Ishikawa (cell line): Measurements from ENCODE around the gene GABPB2.

Experiments used
- CEBPB ChIP-seq: IDR thresholded peaks from 2 replicates; pipeline ENCODE4 v1.6.1; 2012
- CREB1 ChIP-seq: IDR thresholded peaks from 2 replicates; pipeline ENCODE4 v1.6.1; 2012; ENCODE audit warnings: low read depth
- EGR1 ChIP-seq: IDR thresholded peaks from 2 replicates; pipeline ENCODE4 v1.6.1; 2012
- EP300 ChIP-seq: IDR thresholded peaks from 2 replicates; pipeline ENCODE4 v1.6.1; 2012; ENCODE audit warnings: borderline replicate concordance
- FOXM1 ChIP-seq: IDR thresholded peaks from 2 replicates; pipeline ENCODE4 v1.6.1; 2012; ENCODE audit warnings: low read depth, borderline replicate concordance
- MAX ChIP-seq: IDR thresholded peaks from 2 replicates; pipeline ENCODE4 v1.6.1; 2012
- NFIC ChIP-seq: IDR thresholded peaks from 2 replicates; pipeline ENCODE4 v1.6.1; 2012
- RAD21 ChIP-seq: IDR thresholded peaks from 2 replicates; pipeline ENCODE4 v1.6.1; 2012; ENCODE audit warnings: low read depth
- REST ChIP-seq: IDR thresholded peaks from 2 replicates; pipeline ENCODE4 v1.6.1; 2012; ENCODE audit warnings: low read depth, mild to moderate bottlenecking
- TAF1 ChIP-seq: IDR thresholded peaks from 2 replicates; pipeline ENCODE4 v1.6.1; 2012; ENCODE audit warnings: low read depth, mild to moderate bottlenecking
- TCF12 ChIP-seq: IDR thresholded peaks from 2 replicates; pipeline ENCODE4 v1.6.1; 2012; ENCODE audit warnings: low read depth
- TEAD4 ChIP-seq: IDR thresholded peaks from 2 replicates; pipeline ENCODE4 v1.6.1; 2012
- YY1 ChIP-seq: IDR thresholded peaks from 2 replicates; pipeline ENCODE4 v1.6.1; 2012; ENCODE audit warnings: low read depth
- ZBTB7A ChIP-seq: IDR thresholded peaks from 2 replicates; pipeline ENCODE4 v1.6.1; 2012; ENCODE audit warnings: low read depth
- TF ChIP-seq, protein P1 (sequence below): IDR thresholded peaks from 2 replicates; pipeline ENCODE4 v1.6.1; 2012

GABPB2 gene

GRCh38 chr1:151124763-151125403, 54.3 kb downstream of the GABPB2 start:
- TF ChIP-seq FOXM1 (no peak), REST (no peak)
- TF ChIP-seq, protein P1, sequence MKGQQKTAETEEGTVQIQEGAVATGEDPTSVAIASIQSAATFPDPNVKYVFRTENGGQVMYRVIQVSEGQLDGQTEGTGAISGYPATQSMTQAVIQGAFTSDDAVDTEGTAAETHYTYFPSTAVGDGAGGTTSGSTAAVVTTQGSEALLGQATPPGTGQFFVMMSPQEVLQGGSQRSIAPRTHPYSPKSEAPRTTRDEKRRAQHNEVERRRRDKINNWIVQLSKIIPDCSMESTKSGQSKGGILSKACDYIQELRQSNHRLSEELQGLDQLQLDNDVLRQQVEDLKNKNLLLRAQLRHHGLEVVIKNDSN, result no peak

- TF ChIP-seq TEAD4 (no peak), EGR1 (no peak), EP300 (no peak), FOXM1 (no peak), TCF12 (no peak), YY1 (no peak)
Measured at GRCh38 chr1:151128800-151129199, 58.2 kb downstream of the GABPB2 start.

GRCh38 chr1:151130987-151131586, 60.5 kb downstream of the GABPB2 start:
- TF ChIP-seq YY1 (no peak), CEBPB (no peak), REST (no peak), TCF12 (no peak), TAF1 (no peak), EP300 (no peak), EGR1 (no peak)
- TF ChIP-seq, protein P1, result no peak

- TF ChIP-seq CEBPB (no peak), ZBTB7A (no peak), TEAD4 (no peak), YY1 (no peak), RAD21 (no peak), REST (no peak), TCF12 (no peak), NFIC (no peak), EP300 (no peak), EGR1 (no peak), TAF1 (no peak), MAX (no peak)
Measured at GRCh38 chr1:151131701-151132334, 61.3 kb downstream of the GABPB2 start.

GRCh38 chr1:151132335-151133017, 61.9 kb downstream of the GABPB2 start:
- TF ChIP-seq EP300 (no peak), ZBTB7A (no peak), CREB1 (no peak), MAX (no peak), RAD21 (no peak), CEBPB (no peak), YY1 (no peak), NFIC (no peak), TAF1 (no peak), REST (no peak)
- TF ChIP-seq, protein P1, result no peak
